ENCODE measurements around the gene BCAS3.

Gene BCAS3

GRCh38 chr17:61122326-61122913 is 444.8 kb downstream of the BCAS3 start:
- Histone ChIP-seq H3K4me3 (ENCODE audit: low read length) (no peak overlapping the region), H2AFZ (ENCODE audit: low read depth, low read length) (no peak overlapping the region), H3K27me3 (ENCODE audit: low read depth, low read length) (no peaks in the 10 kb centered on the region), H3K4me1 (ENCODE audit: low read length) (peaks cover 4% of the 10 kb centered on the region; the same call in 1 of the 2 replicates), H3K36me3 (replicated peaks; ENCODE audit: low read depth, low read length) (no peaks in the 10 kb centered on the region), H3K9me3 (ENCODE audit: insufficient read depth, low read length) (no peaks in the 10 kb centered on the region), H4K20me1 (ENCODE audit: insufficient read depth, low read length) (no peaks in the 10 kb centered on the region), H3K4me2 (ENCODE audit: low read length) (no peak overlapping the region), H3K79me2 (ENCODE audit: low read length) (no peaks in the 10 kb centered on the region), H3K27ac (ENCODE audit: low read length) (no peak overlapping the region), H3K9ac (ENCODE audit: low read length) (no peak overlapping the region)
- TF ChIP-seq EZH2phosphoT487 (IDR thresholded peaks at IDR 0.05; ENCODE audit: low read depth) (no peak), CTCF (IDR thresholded peaks at IDR 0.05; ENCODE audit: low read depth, low read length) (no peak)

DNA sequence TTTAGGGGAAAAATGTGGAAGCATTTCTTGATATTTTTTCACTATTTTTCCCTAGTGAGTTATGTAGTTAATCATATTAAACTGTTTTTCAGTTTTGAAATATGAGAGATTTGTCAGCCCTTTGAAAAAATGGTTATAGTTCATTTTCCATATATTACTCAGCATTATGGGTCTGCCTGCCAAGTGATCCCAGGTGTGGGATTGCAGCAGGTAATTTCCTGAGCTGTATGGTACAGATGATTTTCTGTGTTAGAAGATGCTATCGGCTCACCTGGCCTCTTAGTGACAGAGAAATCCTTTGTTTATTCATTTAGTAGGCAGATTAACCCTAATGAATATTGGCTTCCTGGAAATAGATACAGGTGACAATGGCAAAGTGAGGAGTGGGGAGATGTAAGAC is 446.9 kb downstream of the BCAS3 start:
- H3K9me3 ChIP-seq (ENCODE audit: insufficient read depth, low read length): no peaks in the 10 kb centered on the region
- no peak overlapping the region for H3K4me3 ChIP-seq (ENCODE audit: low read length)
- H3K4me1 ChIP-seq (ENCODE audit: low read length): peaks cover 4% of the 10 kb centered on the region; the same call in 1 of the 2 replicates
- no peaks in the 10 kb centered on the region for H4K20me1 ChIP-seq (ENCODE audit: insufficient read depth, low read length)
- H3K4me2 ChIP-seq (ENCODE audit: low read length): no peak overlapping the region
- H3K27me3 ChIP-seq (ENCODE audit: low read depth, low read length): no peaks in the 10 kb centered on the region
- H3K27ac ChIP-seq (ENCODE audit: low read length): no peak overlapping the region
- no peak overlapping the region for H3K9ac ChIP-seq (ENCODE audit: low read length)
- no peak for TF ChIP-seq EZH2phosphoT487 (IDR thresholded peaks at IDR 0.05; ENCODE audit: low read depth)
- TF ChIP-seq CTCF (IDR thresholded peaks at IDR 0.05; ENCODE audit: low read depth, low read length): no peak
- no peak overlapping the region for H2AFZ ChIP-seq (ENCODE audit: low read depth, low read length)
- no peaks in the 10 kb centered on the region for H3K36me3 ChIP-seq (replicated peaks; ENCODE audit: low read depth, low read length)
- H3K79me2 ChIP-seq (ENCODE audit: low read length): no peaks in the 10 kb centered on the region

DNA sequence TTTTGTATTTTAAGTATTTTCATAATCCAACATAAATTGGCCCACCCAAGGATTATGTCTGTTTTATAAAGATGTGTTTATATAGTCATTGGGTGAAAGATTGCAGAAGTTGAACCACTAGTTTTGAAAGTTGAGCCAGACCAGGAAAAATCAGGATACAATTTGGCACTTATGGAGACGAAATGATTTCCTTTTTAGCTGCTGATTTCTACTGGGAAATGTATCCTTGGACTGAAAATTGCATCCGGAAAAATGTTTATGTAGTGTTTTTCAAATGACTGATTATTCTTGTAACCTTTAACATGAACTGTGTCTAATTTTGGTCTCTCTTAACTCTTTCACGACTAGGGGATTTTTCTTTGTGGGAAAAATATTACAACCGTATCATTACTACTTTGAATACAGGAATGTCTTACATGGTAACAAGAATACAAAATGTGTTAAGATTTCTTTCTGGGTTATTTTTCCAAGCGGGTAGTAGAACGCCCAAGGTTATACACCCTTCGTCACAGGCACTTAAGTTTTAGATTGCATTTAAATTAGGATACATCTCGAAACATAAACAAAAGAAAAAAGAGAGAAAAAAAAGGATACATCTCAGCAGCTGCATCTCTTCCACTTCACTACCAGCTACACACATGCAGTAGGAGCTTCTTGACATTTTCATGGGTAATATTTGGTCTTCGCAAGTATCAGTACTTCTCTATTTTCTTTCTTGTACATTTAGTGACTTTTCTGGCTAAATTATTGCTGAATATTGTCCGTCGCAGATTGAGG is 449.0 kb downstream of the BCAS3 start:
- no peak overlapping the region for H2AFZ ChIP-seq (ENCODE audit: low read depth, low read length)
- H3K4me2 ChIP-seq (ENCODE audit: low read length): no peak overlapping the region
- H3K9ac ChIP-seq (ENCODE audit: low read length): no peak overlapping the region
- H3K36me3 ChIP-seq (replicated peaks; ENCODE audit: low read depth, low read length): no peaks in the 10 kb centered on the region
- no peaks in the 10 kb centered on the region for H3K9me3 ChIP-seq (ENCODE audit: insufficient read depth, low read length)
- no peak overlapping the region for H3K4me3 ChIP-seq (ENCODE audit: low read length)
- no peaks in the 10 kb centered on the region for H3K79me2 ChIP-seq (ENCODE audit: low read length)
- TF ChIP-seq EZH2phosphoT487 (IDR thresholded peaks at IDR 0.05; ENCODE audit: low read depth): no peak
- TF ChIP-seq CTCF (IDR thresholded peaks at IDR 0.05; ENCODE audit: low read depth, low read length): no peak
- no peaks in the 10 kb centered on the region for H3K27me3 ChIP-seq (ENCODE audit: low read depth, low read length)
- peaks cover 4% of the 10 kb centered on the region; the same call in 1 of the 2 replicates for H3K4me1 ChIP-seq (ENCODE audit: low read length)
- H3K27ac ChIP-seq (ENCODE audit: low read length): no peak overlapping the region
- no peaks in the 10 kb centered on the region for H4K20me1 ChIP-seq (ENCODE audit: insufficient read depth, low read length)

GRCh38 chr17:61127960-61128359 is 450.3 kb downstream of the BCAS3 start:
- Histone ChIP-seq H3K9me3 (ENCODE audit: insufficient read depth, low read length) (no peaks in the 10 kb centered on the region), H3K27me3 (ENCODE audit: low read depth, low read length) (no peaks in the 10 kb centered on the region), H4K20me1 (ENCODE audit: insufficient read depth, low read length) (no peaks in the 10 kb centered on the region), H3K4me2 (ENCODE audit: low read length) (no peak overlapping the region), H3K4me1 (ENCODE audit: low read length) (peaks cover 4% of the 10 kb centered on the region; the same call in 1 of the 2 replicates), H3K36me3 (replicated peaks; ENCODE audit: low read depth, low read length) (no peaks in the 10 kb centered on the region), H3K79me2 (ENCODE audit: low read length) (no peaks in the 10 kb centered on the region), H3K4me3 (ENCODE audit: low read length) (no peak overlapping the region), H3K27ac (ENCODE audit: low read length) (no peak overlapping the region), H2AFZ (ENCODE audit: low read depth, low read length) (no peak overlapping the region), H3K9ac (ENCODE audit: low read length) (no peak overlapping the region)
- TF ChIP-seq CTCF (IDR thresholded peaks at IDR 0.05; ENCODE audit: low read depth, low read length) (no peak), EZH2phosphoT487 (IDR thresholded peaks at IDR 0.05; ENCODE audit: low read depth) (no peak)

Measured in OCI-LY3 (cell line).